OCI-LY3 (cell line): ENCODE data around the gene NEK8.

Source experiments
- H2AFZ ChIP-seq: fragments of 200-600, 300-600 bp; shearing (Covaris generic); 2 replicates; pipeline ENCODE4 v1.6.0; 2014; ENCODE audit warnings: antibody characterized with exemption, low read depth, low read length
- H3K27ac ChIP-seq: fragments of 200-600, 300-600 bp; sonication (generic); 2 replicates; pipeline ENCODE4 v1.5.1; 2014; ENCODE audit warnings: mild to moderate bottlenecking, low read length, moderate library complexity, mixed read lengths
- H3K27me3 ChIP-seq: fragments of 200-600, 300-600 bp; sonication (generic); 2 replicates; pipeline ENCODE4 v1.6.1; 2014; ENCODE audit warnings: low read depth, low read length, mixed read lengths
- H3K36me3 ChIP-seq: fragments of 200-600, 300-600 bp; sonication (generic); replicated peaks from 2 replicates; pipeline ENCODE3; 2014; ENCODE audit warnings: low read depth, low read length, mixed read lengths
- H3K4me1 ChIP-seq: fragments of 300-600, 200-600 bp; sonication (generic); 2 replicates; pipeline ENCODE4 v1.6.1; 2014; ENCODE audit warnings: low read length, mixed read lengths
- H3K4me2 ChIP-seq: fragments of 200-600, 300-600 bp; sonication (generic); 2 replicates; pipeline ENCODE4 v1.6.1; 2014; ENCODE audit warnings: low read length, mixed read lengths
- H3K4me3 ChIP-seq: fragments of 300-600, 200-600 bp; sonication (generic); 2 replicates; pipeline ENCODE4 v1.5.1; 2014; ENCODE audit warnings: antibody characterized with exemption, mild to moderate bottlenecking, low read length, moderate library complexity
- H3K79me2 ChIP-seq: fragments of 300-600, 200-600 bp; shearing (Covaris generic); 2 replicates; pipeline ENCODE4 v1.6.1; 2014; ENCODE audit warnings: mild to moderate bottlenecking, low read length, mixed read lengths
- H3K9ac ChIP-seq: fragments of 300-600, 200-600 bp; shearing (Covaris generic); 2 replicates; pipeline ENCODE4 v1.6.0; 2014; ENCODE audit warnings: mild to moderate bottlenecking, low read length, moderate library complexity
- H3K9me3 ChIP-seq: fragments of 200-600, 300-600 bp; shearing (Covaris generic); 2 replicates; pipeline ENCODE4 v1.6.1; 2014; ENCODE audit warnings: low read length, mixed read lengths; ENCODE audit not compliant: insufficient read depth
- H4K20me1 ChIP-seq: fragments of 200-600, 300-600 bp; sonication (generic); 2 replicates; pipeline ENCODE4 v1.6.1; 2016; ENCODE audit warnings: low read length, mixed read lengths; ENCODE audit not compliant: insufficient read depth
- EZH2phosphoT487 ChIP-seq: fragments of 200-600 bp; shearing (Covaris generic); IDR thresholded peaks from 2 replicates; pipeline ENCODE4 v1.6.1; 2018; ENCODE audit warnings: antibody characterized with exemption, mixed run types, low read depth
- TF ChIP-seq, protein P1 (sequence below): fragments of 200-600, 300-600 bp; sonication (generic); IDR thresholded peaks from 2 replicates; pipeline ENCODE4 v1.5.1; 2014; ENCODE audit warnings: antibody characterized with exemption, low read length, low read depth

Gene NEK8

DNA sequence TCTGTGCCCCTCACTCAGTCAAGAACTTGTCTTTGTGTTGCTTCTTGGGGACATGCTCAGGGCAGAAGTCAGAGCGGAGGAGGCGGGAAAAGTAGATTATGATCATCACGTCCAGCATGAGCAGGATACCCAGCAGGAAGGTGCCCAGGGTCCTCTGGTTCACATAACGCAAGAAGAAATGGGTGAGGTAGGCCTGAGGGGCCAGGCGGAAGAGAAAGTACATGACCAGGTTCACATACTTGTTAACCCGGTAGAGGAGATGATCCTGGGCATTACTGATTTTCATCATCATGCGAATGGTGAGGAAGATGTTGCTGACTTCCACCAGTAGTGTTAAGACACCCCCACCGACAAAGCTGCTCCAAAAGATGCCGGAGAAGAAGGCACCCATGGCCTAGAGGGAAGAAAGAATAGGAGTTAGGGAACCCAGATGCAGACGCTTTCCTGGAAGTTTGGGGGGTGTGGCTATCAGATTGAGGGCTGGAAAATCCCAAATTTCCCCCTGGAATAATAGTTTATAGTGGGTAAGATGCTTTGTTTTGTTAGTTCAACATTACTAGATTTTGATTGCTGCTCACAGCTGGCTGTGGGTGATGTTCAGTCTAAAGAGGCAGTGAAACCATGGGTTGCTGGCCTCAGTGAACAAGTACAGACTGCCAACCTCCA lies 4.0 kb upstream of the NEK8 start:
- Histone ChIP-seq H3K79me2 (peaks cover 63% of the 10 kb centered on the region), H3K4me3 (peak overlapping the region; percentile 93), H3K27ac (peak overlapping the region; percentile 100), H3K9me3 (no peaks in the 10 kb centered on the region), H4K20me1 (peaks cover 32% of the 10 kb centered on the region), H3K9ac (peak overlapping the region; percentile 85), H3K27me3 (no peaks in the 10 kb centered on the region), H3K4me1 (peaks cover 55% of the 10 kb centered on the region), H2AFZ (no peak overlapping the region), H3K36me3 (peaks cover 47% of the 10 kb centered on the region), H3K4me2 (peak overlapping the region; percentile 99)
- TF ChIP-seq, protein P1, sequence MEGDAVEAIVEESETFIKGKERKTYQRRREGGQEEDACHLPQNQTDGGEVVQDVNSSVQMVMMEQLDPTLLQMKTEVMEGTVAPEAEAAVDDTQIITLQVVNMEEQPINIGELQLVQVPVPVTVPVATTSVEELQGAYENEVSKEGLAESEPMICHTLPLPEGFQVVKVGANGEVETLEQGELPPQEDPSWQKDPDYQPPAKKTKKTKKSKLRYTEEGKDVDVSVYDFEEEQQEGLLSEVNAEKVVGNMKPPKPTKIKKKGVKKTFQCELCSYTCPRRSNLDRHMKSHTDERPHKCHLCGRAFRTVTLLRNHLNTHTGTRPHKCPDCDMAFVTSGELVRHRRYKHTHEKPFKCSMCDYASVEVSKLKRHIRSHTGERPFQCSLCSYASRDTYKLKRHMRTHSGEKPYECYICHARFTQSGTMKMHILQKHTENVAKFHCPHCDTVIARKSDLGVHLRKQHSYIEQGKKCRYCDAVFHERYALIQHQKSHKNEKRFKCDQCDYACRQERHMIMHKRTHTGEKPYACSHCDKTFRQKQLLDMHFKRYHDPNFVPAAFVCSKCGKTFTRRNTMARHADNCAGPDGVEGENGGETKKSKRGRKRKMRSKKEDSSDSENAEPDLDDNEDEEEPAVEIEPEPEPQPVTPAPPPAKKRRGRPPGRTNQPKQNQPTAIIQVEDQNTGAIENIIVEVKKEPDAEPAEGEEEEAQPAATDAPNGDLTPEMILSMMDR: no peak
- no peak for TF ChIP-seq EZH2phosphoT487

DNA sequence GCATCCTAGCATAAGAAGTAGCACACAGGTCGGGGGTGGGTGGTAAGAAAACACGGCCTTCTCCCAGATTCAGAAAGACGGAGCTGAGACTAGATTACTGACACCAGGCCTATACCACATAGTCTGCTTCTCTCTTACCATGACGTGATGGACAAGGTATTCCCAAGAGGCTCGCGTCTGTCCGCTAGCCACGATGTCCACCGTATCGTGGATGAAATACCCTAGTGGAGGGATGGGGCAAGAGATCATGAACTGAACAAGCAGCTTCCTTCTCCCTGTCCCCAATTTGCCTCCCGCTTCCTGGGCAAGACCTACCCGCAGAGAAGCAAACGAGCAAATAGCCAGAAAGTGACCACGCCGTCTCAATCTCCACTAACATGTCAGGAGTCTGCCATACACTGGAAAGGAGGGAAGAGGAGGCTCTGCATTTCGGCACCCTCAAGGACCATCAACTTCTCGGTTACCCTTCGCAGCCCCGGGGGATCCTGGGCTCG lies 3.4 kb upstream of the NEK8 start:
- H3K4me3 ChIP-seq: peak overlapping the region; percentile 93
- H3K27me3 ChIP-seq: no peaks in the 10 kb centered on the region
- H3K27ac ChIP-seq: peak overlapping the region; percentile 100
- peaks cover 44% of the 10 kb centered on the region for H3K36me3 ChIP-seq
- TF ChIP-seq EZH2phosphoT487: no peak
- TF ChIP-seq, protein P1: no peak
- H2AFZ ChIP-seq: no peak overlapping the region
- H3K9me3 ChIP-seq: no peaks in the 10 kb centered on the region
- peaks cover 32% of the 10 kb centered on the region for H4K20me1 ChIP-seq
- H3K4me2 ChIP-seq: peak overlapping the region; percentile 99
- H3K79me2 ChIP-seq: peaks cover 61% of the 10 kb centered on the region
- H3K9ac ChIP-seq: peak overlapping the region; percentile 85
- peaks cover 59% of the 10 kb centered on the region for H3K4me1 ChIP-seq

DNA sequence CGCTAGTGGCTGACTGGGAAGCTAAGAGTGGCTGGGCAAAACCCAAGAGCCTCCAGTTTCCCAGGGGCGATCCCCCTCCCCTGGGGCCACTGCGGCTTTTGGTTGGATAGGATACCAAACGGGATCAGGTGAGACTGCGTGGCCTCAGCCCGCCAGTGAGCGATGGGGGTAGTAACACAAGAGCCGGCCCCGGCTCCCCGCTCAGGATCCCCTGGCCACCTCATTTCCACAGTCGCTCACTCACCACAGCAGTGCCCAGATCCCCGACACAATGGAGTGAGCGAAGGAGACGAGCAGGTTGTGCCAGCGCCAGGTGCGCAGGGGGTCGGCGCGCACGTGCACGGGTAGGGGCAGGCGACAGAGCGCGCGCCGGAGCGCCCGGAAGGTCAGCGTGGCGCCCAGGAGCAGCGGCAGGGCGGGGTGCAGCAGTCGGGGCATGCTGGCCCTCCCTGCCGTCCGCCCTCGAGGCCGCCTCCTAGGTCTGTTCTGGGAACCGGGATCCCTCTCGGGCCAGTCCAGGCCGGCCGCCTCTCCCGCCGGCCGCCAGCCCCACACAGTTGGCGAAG lies 2.8 kb upstream of the NEK8 start:
- Histone ChIP-seq H3K9me3 (no peaks in the 10 kb centered on the region), H3K79me2 (peaks cover 55% of the 10 kb centered on the region), H4K20me1 (peaks cover 32% of the 10 kb centered on the region), H3K4me1 (peaks cover 59% of the 10 kb centered on the region), H3K9ac (peak overlapping the region; percentile 85), H2AFZ (no peak overlapping the region), H3K36me3 (peaks cover 39% of the 10 kb centered on the region), H3K27me3 (no peaks in the 10 kb centered on the region), H3K4me2 (peak overlapping the region; percentile 99), H3K27ac (peak overlapping the region; percentile 100), H3K4me3 (peak overlapping the region; percentile 93)
- TF ChIP-seq, protein P1: no peak
- TF ChIP-seq EZH2phosphoT487: no peak

DNA sequence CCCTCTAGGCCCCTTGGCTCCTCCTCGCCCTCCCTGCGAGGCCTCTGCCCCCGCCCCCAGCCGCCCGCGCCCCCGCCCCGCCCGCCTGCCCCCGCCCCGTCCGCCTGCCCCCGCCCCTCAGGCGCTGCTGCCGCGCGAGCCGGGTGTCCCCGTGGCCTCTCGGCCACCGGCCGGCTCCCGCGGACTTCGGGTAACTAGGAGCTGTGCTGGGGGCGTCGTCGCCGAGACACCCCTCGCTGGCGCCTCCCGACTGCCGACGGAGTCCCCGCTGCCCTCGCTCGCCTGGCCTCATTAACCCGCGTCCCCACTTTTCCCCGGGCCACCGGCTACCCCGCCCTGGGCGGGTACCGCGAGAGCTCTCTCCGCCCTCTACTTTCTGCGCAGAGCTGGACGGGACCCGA lies 2.4 kb upstream of the NEK8 start, which contains the start of gene TLCD1:
Gene TLCD1, minus strand, starts transcription at position 8 of the 401 bp plus-strand sequence. CDS start 136 bp downstream, outside the sequence.
- H3K79me2 ChIP-seq: peaks cover 50% of the 10 kb centered on the region
- no peaks in the 10 kb centered on the region for H3K9me3 ChIP-seq
- H3K4me1 ChIP-seq: peaks cover 59% of the 10 kb centered on the region
- peak within 1 kb of the TSS; percentile 100 for H3K9ac ChIP-seq
- peak within 1 kb of the TSS; percentile 99 for H3K4me2 ChIP-seq
- H3K27me3 ChIP-seq: no peaks in the 10 kb centered on the region
- no peak within 1 kb of the TSS for H2AFZ ChIP-seq
- peak within 1 kb of the TSS; percentile 100 for H3K27ac ChIP-seq
- TF ChIP-seq EZH2phosphoT487: no peak
- H3K36me3 ChIP-seq: peaks cover 34% of the 10 kb centered on the region
- peak within 1 kb of the TSS; percentile 93 for H3K4me3 ChIP-seq
- H4K20me1 ChIP-seq: peaks cover 32% of the 10 kb centered on the region
